Lung (tissue), 12 donors: ENCODE measurements around the gene FARP1. TPM values are rescaled to one million over a fixed set of nuclear protein-coding genes. Genes with fewer than 3 reads are reported as not detected.
A peak's percentile ranks its signal among the peaks of the same experiment; 100 is the strongest.

Experiments used
- ATAC-seq: fragments of 200-7000 bp; cut with Tn5 transposase; one replicate; pipeline ENCODE4 v1.9.1; 2020; ENCODE audit warnings: moderate number of reproducible peaks; ENCODE audit not compliant: insufficient read depth, low FRiP score
- DNase-seq, 3 donors: peaks; one replicate each; pipeline ENCODE4 v3.0.0-alpha.2; 2013 to 2017
- H3K27ac ChIP-seq, 2 donors: one replicate each; pipeline ENCODE4 v1.5.1; 2013; ENCODE audit warnings: mild to moderate bottlenecking in 2 of 2, moderate library complexity in 2 of 2, control low read depth in 1 of 2, inconsistent platforms in 1 of 2, low read depth in 1 of 2, low read length in 1 of 2
- H3K27me3 ChIP-seq, 3 donors: one replicate each; pipeline ENCODE4 v1.5.1; 2013; ENCODE audit warnings: low read length in 2 of 3; ENCODE audit not compliant: control insufficient read depth in 3 of 3, insufficient read depth in 3 of 3
- H3K36me3 ChIP-seq, 4 donors: one replicate each; pipeline ENCODE4 v1.5.1; 2013; ENCODE audit warnings: low read length in 4 of 4, mild to moderate bottlenecking in 1 of 4, moderate library complexity in 1 of 4; ENCODE audit not compliant: control insufficient read depth in 4 of 4, insufficient read depth in 4 of 4
- H3K4me1 ChIP-seq, 5 donors: one replicate each; pipeline ENCODE4 v1.5.1; 2013; ENCODE audit warnings: low read length in 5 of 5, mild to moderate bottlenecking in 2 of 5, moderate library complexity in 1 of 5; ENCODE audit not compliant: control insufficient read depth in 5 of 5, insufficient read depth in 5 of 5
- H3K4me3 ChIP-seq: one replicate; pipeline ENCODE4 v1.5.1; 2013; ENCODE audit warnings: mild to moderate bottlenecking, control low read depth, moderate library complexity
- H3K9ac ChIP-seq, 2 donors: one replicate each; pipeline ENCODE4 v1.5.1; 2013; ENCODE audit warnings: low read length in 2 of 2, control low read depth in 1 of 2; ENCODE audit not compliant: insufficient read depth in 1 of 2
- H3K9me3 ChIP-seq, 4 donors: one replicate each; pipeline ENCODE4 v1.5.1; 2013; ENCODE audit warnings: low read length in 3 of 4, mild to moderate bottlenecking in 1 of 4, moderate library complexity in 1 of 4; ENCODE audit not compliant: control insufficient read depth in 4 of 4, insufficient read depth in 3 of 4
- WGBS, 2 donors: extraction: QIAGEN DNeasy Blood & Tissue Kit; methylation state at CpG; one replicate each; pipeline ENCODE4 v1.1.7; 2013; 5-methylcytosine and 5-hydroxymethylcytosine counted together
- polyA plus RNA-seq, 2 donors: library from polyadenylated mRNA; stranded (reverse); fragments of 200-250 nt; gene quantifications; one replicate each; pipeline ENCODE4 v1.2.1, GENCODE V29; 2013
- total RNA-seq, 2 donors: library from RNA; depleted of rRNA in 1 of 2; stranded (reverse); fragments of >200 nt in 1 of 2; gene quantifications; one replicate each; pipeline ENCODE4 v1.2.1, GENCODE V29; 2014 to 2021
- TF ChIP-seq, protein P1 (sequence below): IDR thresholded peaks from 2 replicates; pipeline ENCODE4 v1.5.1; 2012; ENCODE audit warnings: mild to moderate bottlenecking; ENCODE audit errors: control extremely low read depth, extremely low read depth
- donor health status: control.
- donor health status: control.
- donor health status: Bipolar disorder and iron deficiency.
- donor health status: healthy.
- donor health status: DM: yes; HTN: yes; CAD: no.

FARP1 gene
- total and polyA plus RNA-seq, 4 donors = 20.8 to 102 (median 54.4) TPM

GRCh38 chr13:98346904-98347636 is 204.2 kb downstream of the FARP1 start:
- H3K27me3 ChIP-seq = no peaks in the 10 kb centered on the region
- TF ChIP-seq, protein P1, sequence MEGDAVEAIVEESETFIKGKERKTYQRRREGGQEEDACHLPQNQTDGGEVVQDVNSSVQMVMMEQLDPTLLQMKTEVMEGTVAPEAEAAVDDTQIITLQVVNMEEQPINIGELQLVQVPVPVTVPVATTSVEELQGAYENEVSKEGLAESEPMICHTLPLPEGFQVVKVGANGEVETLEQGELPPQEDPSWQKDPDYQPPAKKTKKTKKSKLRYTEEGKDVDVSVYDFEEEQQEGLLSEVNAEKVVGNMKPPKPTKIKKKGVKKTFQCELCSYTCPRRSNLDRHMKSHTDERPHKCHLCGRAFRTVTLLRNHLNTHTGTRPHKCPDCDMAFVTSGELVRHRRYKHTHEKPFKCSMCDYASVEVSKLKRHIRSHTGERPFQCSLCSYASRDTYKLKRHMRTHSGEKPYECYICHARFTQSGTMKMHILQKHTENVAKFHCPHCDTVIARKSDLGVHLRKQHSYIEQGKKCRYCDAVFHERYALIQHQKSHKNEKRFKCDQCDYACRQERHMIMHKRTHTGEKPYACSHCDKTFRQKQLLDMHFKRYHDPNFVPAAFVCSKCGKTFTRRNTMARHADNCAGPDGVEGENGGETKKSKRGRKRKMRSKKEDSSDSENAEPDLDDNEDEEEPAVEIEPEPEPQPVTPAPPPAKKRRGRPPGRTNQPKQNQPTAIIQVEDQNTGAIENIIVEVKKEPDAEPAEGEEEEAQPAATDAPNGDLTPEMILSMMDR = no peak
- no peak overlapping the region for H3K27ac ChIP-seq
- peaks cover 0 to 15% (median 3%) of the 10 kb centered on the region in 5 donors for H3K4me1 ChIP-seq
- no peak overlapping the region for H3K4me3 ChIP-seq
- WGBS, 2 donors = 93 to 94% methylated on average over 10 of the region's 10 CpGs
- DNase-seq (no peak), ATAC-seq (no peak)
- H3K9ac ChIP-seq = no peak overlapping the region
- no peaks in the 10 kb centered on the region for H3K9me3 ChIP-seq
- peaks cover 0 to 2% (median 0%) of the 10 kb centered on the region in 4 donors for H3K36me3 ChIP-seq

DNA sequence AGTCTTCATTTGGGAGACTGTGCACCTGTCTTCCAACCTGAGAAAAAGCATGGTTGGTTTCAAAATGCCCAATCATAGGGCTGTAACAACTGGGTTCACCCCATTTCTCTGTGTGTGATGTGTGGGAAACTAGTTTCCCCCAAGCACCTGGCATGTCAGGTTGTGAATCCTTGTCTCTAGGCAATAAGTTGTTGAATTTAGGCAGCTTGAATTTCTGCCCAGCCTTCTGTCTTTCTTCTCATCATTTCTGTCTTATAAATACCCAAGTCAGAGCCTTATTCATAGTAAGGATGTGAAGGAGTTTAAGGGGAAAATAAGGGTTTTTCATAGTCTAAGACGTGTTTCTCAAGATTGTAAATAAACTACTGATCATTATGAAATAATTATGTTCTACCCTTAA is 204.9 kb downstream of the FARP1 start:
- Histone ChIP-seq H3K27ac (no peak overlapping the region), H3K4me1 (peaks cover 0 to 15% (median 3%) of the 10 kb centered on the region in 5 donors), H3K4me3 (no peak overlapping the region), H3K36me3 (peaks cover 0 to 2% (median 0%) of the 10 kb centered on the region in 4 donors), H3K9ac (no peak overlapping the region), H3K27me3 (no peaks in the 10 kb centered on the region), H3K9me3 (no peaks in the 10 kb centered on the region)
- DNase-seq (no peak), ATAC-seq (no peak)
- WGBS, 2 donors = 89 to 91% methylated on average over 1 of the region's 1 CpG
- TF ChIP-seq, protein P1 = no peak

- Histone ChIP-seq H3K4me3 (no peak overlapping the region), H3K9ac (peak overlapping the region in 1 of 2 donors; percentile 20), H3K9me3 (no peaks in the 10 kb centered on the region), H3K27ac (no peak overlapping the region), H3K36me3 (peaks cover 0 to 2% (median 0%) of the 10 kb centered on the region in 4 donors), H3K4me1 (peaks cover 0 to 15% (median 3%) of the 10 kb centered on the region in 5 donors), H3K27me3 (no peaks in the 10 kb centered on the region)
- 88 to 90% methylated on average over 16 of the region's 16 CpGs for WGBS, 2 donors
- TF ChIP-seq, protein P1 = no peak
- DNase-seq (peak in 2 of 3 donors; percentile 53 to 67), ATAC-seq (no peak)
Measured at GRCh38 chr13:98348466-98349200, 205.7 kb downstream of the FARP1 start.
